ENCODE measurements around the gene GBX2. TPM values are rescaled to one million over a fixed set of nuclear protein-coding genes. Genes with fewer than 3 reads are reported as not detected.

The GBX2 gene
- total and polyA plus RNA-seq, 2 experiments from 2014 or later, result 0.99 to 1.3 TPM

- TF ChIP-seq JUNB (IDR thresholded peaks at IDR 0.05; ENCODE audit: unreplicated experiment), result no peak
- no peak for TF ChIP-seq REST (IDR thresholded peaks at IDR 0.05; ENCODE audit: unreplicated experiment)
- TF ChIP-seq ZNF331 (CRISPR knock-in tag; IDR thresholded peaks at IDR 0.05; ENCODE audit: low read depth), result no peak
- TF ChIP-seq POLR2AphosphoS5 (IDR thresholded peaks at IDR 0.05; ENCODE audit: low read depth), result no peak
- no peak for TF ChIP-seq CTCF (conservative IDR thresholded peaks at IDR 0.05; ENCODE audit: low read depth in 2 of 2)
- TF ChIP-seq EZH2phosphoT487 (IDR thresholded peaks at IDR 0.05; ENCODE audit: unreplicated experiment), result no peak
- TF ChIP-seq CREB1 (CRISPR knock-in tag; IDR thresholded peaks at IDR 0.05; ENCODE audit: low read depth), result no peak
- TF ChIP-seq ETS1 (IDR thresholded peaks at IDR 0.05), result no peak
- TF ChIP-seq STAT1 (IDR thresholded peaks at IDR 0.05; ENCODE audit: unreplicated experiment), result no peak
- no peak for TF ChIP-seq EZH2 (IDR thresholded peaks at IDR 0.05; ENCODE audit: low read depth, unreplicated experiment)
- no peak for TF ChIP-seq ZNF462 (CRISPR knock-in tag; IDR thresholded peaks at IDR 0.05)
- no peak for TF ChIP-seq NANOG (IDR thresholded peaks at IDR 0.05; ENCODE audit: borderline replicate concordance)
- TF ChIP-seq ZNF114 (CRISPR knock-in tag; IDR thresholded peaks at IDR 0.05), result no peak
- Mint-ChIP-seq H3K4me3 (peak overlapping the region; percentile 71), H3K36me3 (ENCODE audit: low read depth) (no peaks in the 10 kb centered on the region), H3K9me3 (peaks cover 12% of the 10 kb centered on the region), H3K27ac (no peak overlapping the region), H3K4me1 (peaks cover 33% of the 10 kb centered on the region), H3K27me3 (ENCODE audit: insufficient read depth, low read depth, poor library complexity) (peaks cover 43% of the 10 kb centered on the region)
- Histone ChIP-seq H4K20me1 (replicated peaks; ENCODE audit: insufficient read depth) (no peaks in the 10 kb centered on the region), H3K79me2 (replicated peaks; ENCODE audit: insufficient read depth) (no peaks in the 10 kb centered on the region), H3F3A (replicated peaks; ENCODE audit: low read depth) (peaks cover 3% of the 10 kb centered on the region; the same call in 1 of the 2 replicates), H3K4me2 (peak overlapping the region; percentile 81), H3K27me3 (ENCODE audit: insufficient read depth) (peaks cover 53% of the 10 kb centered on the region), H2AFZ (no peak overlapping the region), H3K36me3 (ENCODE audit: insufficient read depth) (no peaks in the 10 kb centered on the region; the same call in 1 of the 2 replicates), H3K4me1 (ENCODE audit: insufficient read depth) (peaks cover 21% of the 10 kb centered on the region), H3K4me3 (peak overlapping the region; percentile 56; the same call in 1 of the 2 replicates), H3K9me2 (ENCODE audit: insufficient read depth) (no peaks in the 10 kb centered on the region), H3K27ac (ENCODE audit: low read depth) (no peak overlapping the region)
- no peak for ATAC-seq
- DNase-seq (ENCODE audit: low spot score), result no peak
These were observed 12.1 kb upstream of the GBX2 start for GRCh38 chr2:236180076-236180816.
